ENCODE results near the gene KBTBD12.

DNA sequence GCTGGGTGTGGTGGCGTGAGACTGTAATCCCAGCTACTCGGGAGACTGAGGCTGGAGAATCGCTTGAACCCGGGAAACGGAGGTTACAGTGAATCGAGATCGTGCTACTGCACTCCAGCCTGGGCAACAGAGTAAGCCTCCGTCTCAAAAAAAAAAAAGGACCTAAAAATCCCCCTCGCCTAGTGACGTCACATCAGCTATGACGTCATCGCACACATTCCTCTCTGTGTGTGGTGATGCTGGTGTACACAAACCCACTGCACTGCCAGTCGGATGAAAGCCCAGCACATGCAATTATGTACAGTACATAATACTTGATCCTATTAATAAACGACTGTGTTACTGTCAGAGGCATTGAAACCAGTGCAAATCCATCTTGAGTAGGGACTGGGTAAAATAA, 97.0 kb downstream of the KBTBD12 start:
- TF ChIP-seq, protein P1, sequence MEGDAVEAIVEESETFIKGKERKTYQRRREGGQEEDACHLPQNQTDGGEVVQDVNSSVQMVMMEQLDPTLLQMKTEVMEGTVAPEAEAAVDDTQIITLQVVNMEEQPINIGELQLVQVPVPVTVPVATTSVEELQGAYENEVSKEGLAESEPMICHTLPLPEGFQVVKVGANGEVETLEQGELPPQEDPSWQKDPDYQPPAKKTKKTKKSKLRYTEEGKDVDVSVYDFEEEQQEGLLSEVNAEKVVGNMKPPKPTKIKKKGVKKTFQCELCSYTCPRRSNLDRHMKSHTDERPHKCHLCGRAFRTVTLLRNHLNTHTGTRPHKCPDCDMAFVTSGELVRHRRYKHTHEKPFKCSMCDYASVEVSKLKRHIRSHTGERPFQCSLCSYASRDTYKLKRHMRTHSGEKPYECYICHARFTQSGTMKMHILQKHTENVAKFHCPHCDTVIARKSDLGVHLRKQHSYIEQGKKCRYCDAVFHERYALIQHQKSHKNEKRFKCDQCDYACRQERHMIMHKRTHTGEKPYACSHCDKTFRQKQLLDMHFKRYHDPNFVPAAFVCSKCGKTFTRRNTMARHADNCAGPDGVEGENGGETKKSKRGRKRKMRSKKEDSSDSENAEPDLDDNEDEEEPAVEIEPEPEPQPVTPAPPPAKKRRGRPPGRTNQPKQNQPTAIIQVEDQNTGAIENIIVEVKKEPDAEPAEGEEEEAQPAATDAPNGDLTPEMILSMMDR (conservative IDR thresholded peaks at IDR 0.05), result no peak
- TF ChIP-seq ZFX (IDR thresholded peaks at IDR 0.05), result no peak
